Activated CD8-positive, alpha-beta memory T cell treated with anti-CD3 and anti-CD28 coated beads, Interleukin-2, amount 50 U/mL, for 24 hours (primary cell): ENCODE measurements around the gene EPHA8.

Source experiments
- DNase-seq: peaks from one replicate; pipeline ENCODE4 v3.0.0-alpha.2; 2020; ENCODE audit errors: extremely low read depth

The EPHA8 gene

DNA sequence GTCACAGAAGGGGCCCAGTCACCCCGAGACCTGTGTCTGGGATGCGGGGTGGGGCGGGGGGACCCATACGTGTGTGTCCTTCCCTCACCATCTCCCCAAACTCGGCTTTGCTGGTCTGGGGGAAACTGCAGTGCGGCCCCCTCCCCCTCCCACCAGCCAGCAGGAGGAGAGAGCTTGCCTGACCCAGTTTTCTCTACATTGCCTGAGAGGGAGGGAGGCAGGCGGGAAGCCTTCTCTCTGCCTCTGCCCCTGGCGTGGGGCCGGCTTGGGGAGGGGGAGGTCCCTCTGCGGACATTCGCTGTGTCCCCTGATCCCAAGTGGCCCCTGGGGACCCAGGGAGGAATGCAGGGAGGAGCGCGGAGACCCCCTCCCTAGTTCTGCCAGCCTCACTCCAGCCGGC, 3.9 kb downstream of the EPHA8 start:
- no peak for DNase-seq

DNA sequence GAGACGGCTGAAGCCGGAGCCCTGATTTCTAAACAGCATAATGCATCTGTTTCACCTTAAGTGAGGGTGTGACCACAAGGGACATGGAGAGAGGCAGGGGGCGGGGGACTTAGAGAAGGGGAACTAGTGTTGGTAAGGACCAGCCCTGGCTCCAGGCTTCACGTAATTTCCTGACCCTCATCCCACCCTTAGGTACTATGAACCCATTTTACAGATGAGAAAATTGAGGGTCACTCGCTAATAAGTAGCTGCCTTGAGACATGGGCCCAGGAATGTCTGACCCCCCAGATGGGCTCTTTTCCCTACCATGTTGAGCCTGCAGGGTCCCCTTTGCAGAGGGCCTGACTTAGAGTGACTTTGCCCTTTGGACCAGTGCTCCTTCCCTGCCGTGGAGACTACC, 4.7 kb downstream of the EPHA8 start:
- DNase-seq, result no peak

GRCh38 chr1:22569269-22569668, 6.0 kb downstream of the EPHA8 start:
- DNase-seq, result no peak

DNA sequence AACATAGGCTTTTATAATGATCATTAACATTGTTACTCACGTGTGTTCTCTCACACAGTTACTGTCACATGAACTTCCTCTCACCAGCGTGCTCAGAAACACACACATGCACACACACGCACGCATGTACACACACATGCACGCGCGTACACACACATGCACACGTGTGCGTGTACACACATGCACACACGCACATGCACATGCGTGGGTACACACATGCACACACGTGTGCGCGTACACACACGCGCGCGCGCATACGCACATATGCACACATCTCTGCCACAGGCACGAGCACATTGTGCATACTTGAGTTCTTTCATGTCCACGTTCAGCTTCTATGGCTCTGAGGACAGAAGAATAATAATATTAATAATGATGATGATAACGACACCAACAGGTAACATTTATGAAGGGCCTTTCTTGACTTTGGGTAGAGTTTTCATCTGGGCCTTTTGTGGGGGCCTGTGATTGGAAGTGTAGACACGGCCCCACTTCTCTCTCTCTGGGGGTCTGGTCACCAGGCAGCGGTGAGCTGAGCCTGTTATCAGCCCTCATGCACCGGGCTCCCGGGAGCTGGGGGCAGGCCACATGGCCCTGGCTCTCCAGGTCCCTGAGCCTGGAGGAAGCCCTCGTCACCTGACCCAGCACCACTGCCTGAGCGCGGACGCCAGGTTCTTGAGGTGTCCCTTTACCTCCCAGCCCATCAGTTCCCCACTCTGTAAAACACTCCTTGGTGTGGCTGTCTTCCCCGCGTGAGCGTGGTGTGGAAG, 7.0 kb downstream of the EPHA8 start:
- DNase-seq, result no peak

GRCh38 chr1:22572818-22573217, 9.5 kb downstream of the EPHA8 start:
- no peak for DNase-seq

- no peak for DNase-seq
These were observed 9.9 kb downstream of the EPHA8 start for GRCh38 chr1:22573237-22573636.

GRCh38 chr1:22575532-22576149, 12.4 kb downstream of the EPHA8 start:
- DNase-seq, result no peak

GRCh38 chr1:22576150-22576544, 12.9 kb downstream of the EPHA8 start:
- no peak for DNase-seq

GRCh38 chr1:22576617-22577016, 13.3 kb downstream of the EPHA8 start:
- no peak for DNase-seq

DNA sequence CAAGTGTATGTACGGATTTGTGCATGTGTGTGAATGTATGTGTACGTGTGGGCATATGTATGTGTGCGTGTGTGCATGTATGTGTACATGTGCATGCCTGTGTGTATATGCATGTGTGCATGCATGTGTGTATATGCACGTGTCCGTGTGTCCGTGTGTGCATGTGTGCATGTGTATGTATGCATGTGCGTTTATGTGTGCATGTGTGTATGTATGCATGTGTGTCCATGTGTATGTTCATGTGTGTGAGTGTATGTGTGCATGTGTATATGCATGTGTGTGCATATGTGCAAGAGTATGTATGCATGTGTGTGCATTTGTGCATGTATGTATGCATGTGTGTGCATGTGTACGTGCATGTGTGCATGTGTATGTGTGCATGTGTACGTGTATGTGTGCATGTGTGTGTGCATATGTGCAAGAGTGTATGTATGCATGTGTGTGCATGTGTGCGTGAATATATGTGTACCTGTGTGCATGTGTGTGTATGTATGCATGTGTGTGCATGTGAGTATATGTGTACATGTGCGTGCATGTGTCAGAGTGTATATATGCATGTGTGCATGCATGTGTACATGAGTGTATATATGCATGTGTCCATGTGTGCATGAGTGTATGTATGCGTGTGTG, 15.6 kb downstream of the EPHA8 start:
- no peak for DNase-seq

- no peak for DNase-seq
These were observed 16.4 kb downstream of the EPHA8 start for GRCh38 chr1:22579541-22580155.

DNA sequence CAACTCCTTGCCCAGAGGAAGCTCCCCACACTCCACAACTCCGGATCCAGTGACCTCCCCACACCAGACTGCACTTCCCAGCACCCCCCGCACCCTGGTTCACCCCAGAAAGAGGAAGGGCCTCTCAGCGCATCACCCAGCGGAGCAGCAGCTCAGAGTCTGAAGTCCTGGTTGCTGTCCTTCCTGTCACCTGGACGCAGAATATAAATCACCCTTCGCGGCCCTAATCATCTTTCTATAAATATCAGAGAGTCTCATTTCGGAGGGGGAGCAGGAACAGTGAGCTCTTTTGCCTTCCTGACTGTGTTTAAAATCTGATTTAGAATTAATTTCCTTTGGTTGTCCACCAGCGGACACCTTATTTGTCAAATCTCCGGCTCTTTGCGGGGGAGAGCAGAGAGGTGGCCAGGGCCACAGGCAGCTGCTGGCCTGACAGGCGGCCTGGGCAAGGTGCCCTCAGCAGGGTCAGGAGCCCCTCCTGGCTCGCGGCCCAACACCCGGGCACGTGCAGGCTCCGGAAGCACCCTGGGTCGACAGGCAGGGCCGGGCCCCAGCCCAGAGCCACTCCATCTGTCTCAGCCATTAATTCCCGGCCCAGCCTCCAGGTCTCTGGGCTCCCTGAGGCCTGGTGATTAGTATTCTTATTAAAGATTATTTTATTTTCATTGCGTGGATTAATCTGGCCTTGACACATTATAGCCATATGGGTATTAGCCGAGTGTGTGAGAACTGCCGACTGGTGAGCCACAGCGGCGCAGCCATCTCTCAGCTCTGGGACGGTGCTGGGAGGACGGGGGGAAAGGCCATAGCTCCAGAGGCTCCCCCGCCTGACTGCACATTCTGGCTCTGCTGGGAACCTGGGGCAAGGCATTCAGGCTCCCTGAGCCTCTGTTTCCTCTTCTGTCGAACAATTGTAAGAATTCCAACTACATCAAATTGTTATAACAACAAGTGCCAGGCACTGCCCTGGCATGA, 19.7 kb downstream of the EPHA8 start:
- no peak for DNase-seq

- DNase-seq, result no peak
These were observed 20.8 kb downstream of the EPHA8 start for GRCh38 chr1:22584001-22584562.

- no peak for DNase-seq
These were observed 21.7 kb downstream of the EPHA8 start for GRCh38 chr1:22584970-22585369.

GRCh38 chr1:22585471-22585870, 22.2 kb downstream of the EPHA8 start:
- no peak for DNase-seq

- no peak for DNase-seq
These were observed 23.3 kb downstream of the EPHA8 start for GRCh38 chr1:22586356-22587130.

- no peak for DNase-seq
These were observed 24.0 kb downstream of the EPHA8 start for GRCh38 chr1:22587247-22587646.

DNA sequence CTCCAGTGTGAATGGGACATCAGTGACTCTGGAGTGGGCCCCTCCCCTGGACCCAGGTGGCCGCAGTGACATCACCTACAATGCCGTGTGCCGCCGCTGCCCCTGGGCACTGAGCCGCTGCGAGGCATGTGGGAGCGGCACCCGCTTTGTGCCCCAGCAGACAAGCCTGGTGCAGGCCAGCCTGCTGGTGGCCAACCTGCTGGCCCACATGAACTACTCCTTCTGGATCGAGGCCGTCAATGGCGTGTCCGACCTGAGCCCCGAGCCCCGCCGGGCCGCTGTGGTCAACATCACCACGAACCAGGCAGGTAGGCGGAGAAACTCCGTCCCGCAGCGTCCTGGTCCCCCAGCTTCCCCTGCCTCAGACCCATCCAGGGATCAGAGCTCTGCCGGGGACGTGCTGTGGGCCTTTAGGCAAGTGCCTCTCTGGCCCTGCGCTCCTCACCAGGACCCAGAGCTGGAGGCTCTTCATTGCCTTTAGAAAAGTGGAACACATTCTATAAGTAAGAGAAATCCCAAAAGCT, 25.7 kb downstream of the EPHA8 start:
- no peak for DNase-seq

DNA sequence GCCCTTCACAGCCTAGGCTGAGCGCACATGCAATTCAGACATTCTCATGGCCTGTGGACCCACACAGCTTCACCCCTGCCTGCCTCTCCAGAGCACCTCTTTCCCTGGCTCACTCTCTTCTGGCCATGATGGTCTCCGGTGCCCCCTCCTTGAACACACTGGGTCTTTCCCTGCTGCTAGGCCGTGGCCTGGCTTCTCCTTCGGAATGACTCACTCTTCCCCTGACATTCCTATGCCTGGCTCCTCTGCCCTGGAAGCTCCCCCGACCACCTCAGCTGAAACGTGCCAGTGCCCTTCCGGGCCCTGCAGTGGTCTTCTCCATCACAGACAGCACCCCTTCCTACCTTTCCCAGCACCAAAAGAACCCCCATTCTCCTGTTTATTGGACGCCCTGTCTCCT, 28.3 kb downstream of the EPHA8 start:
- DNase-seq, result no peak

- DNase-seq, result no peak
These were observed 28.8 kb downstream of the EPHA8 start for GRCh38 chr1:22592051-22592450.
